K562 (cell line): ENCODE data around the gene MTPN. TPM values are rescaled to one million over a fixed set of nuclear protein-coding genes. Genes with fewer than 3 reads are reported as not detected.

Experiments used
- BRCA1 ChIP-seq, 2 experiments: fragments of 450-650 bp in 1 of 2; sonication (generic) in 1 of 2; formaldehyde crosslinking in 1 of 2; IDR thresholded peaks; 2 replicates each; pipeline versions ENCODE4 v1.5.0 to v1.6.1; 2017 to 2020; ENCODE audit warnings: mild to moderate bottlenecking in 1 of 2, missing genetic modification reagents in 1 of 2
- CBFA2T3 ChIP-seq: fragments of 450-650 bp; IDR thresholded peaks from 2 replicates; pipeline ENCODE4 v1.6.1; 2017
- CEBPB ChIP-seq: fragments of 450-650 bp; IDR thresholded peaks from 2 replicates; pipeline ENCODE4 v1.6.1; 2016; ENCODE audit warnings: missing genetic modification characterization, missing compliant biosample characterization
- CHD4 ChIP-seq: fragments of 200-600 bp; sonication (generic); IDR thresholded peaks from 3 replicates; pipeline ENCODE4 v1.6.1; 2012; ENCODE audit warnings: low read depth, mild to moderate bottlenecking, mixed read lengths, low read length, inconsistent platforms; ENCODE audit not compliant: insufficient read depth, insufficient replicate concordance, poor library complexity, severe bottlenecking
- CSDE1 ChIP-seq, 2 experiments: fragments of 450-650 bp; IDR thresholded peaks; 2 replicates each; pipeline ENCODE4 v1.6.1; 2016; ENCODE audit warnings: mild to moderate bottlenecking in 1 of 2
- ESRRA ChIP-seq: fragments of 450-650 bp; IDR thresholded peaks from 2 replicates; pipeline ENCODE4 v1.6.1; 2014; ENCODE audit warnings: low read depth, mild to moderate bottlenecking, moderate library complexity, borderline replicate concordance
- GATAD2B ChIP-seq: fragments of 450-650 bp; IDR thresholded peaks from 2 replicates; pipeline ENCODE4 v1.6.1; 2017; ENCODE audit warnings: mild to moderate bottlenecking, borderline replicate concordance
- HDAC2 ChIP-seq: fragments of 450-650 bp; IDR thresholded peaks from 2 replicates; pipeline ENCODE4 v1.6.1; 2016; ENCODE audit warnings: mild to moderate bottlenecking
- KDM1A ChIP-seq, 2 experiments: fragments of 450-650 bp; IDR thresholded peaks; 2 replicates each; pipeline ENCODE4 v1.6.1; 2016; ENCODE audit warnings: mild to moderate bottlenecking in 2 of 2
- KDM4B ChIP-seq, 2 experiments: fragments of 450-650 bp in 1 of 2; sonication (generic) in 1 of 2; IDR thresholded peaks; 2 replicates each; pipeline ENCODE4 v1.6.1; 2016 to 2017; ENCODE audit warnings: borderline replicate concordance in 2 of 2, antibody characterized with exemption in 1 of 2, low read depth in 1 of 2, mild to moderate bottlenecking in 1 of 2
- L3MBTL2 ChIP-seq: fragments of 450-650 bp; IDR thresholded peaks from 2 replicates; pipeline ENCODE4 v1.6.1; 2016; ENCODE audit warnings: mild to moderate bottlenecking, moderate library complexity
- MECOM ChIP-seq: fragments of 250-450 bp; sonication (Bioruptor Pico); IDR thresholded peaks from 2 replicates; pipeline ENCODE4 v1.8.0; 2022; ENCODE audit warnings: inconsistent platforms
- NCOR1 ChIP-seq: fragments of 450-650 bp; IDR thresholded peaks from 2 replicates; pipeline ENCODE4 v1.6.1; 2016; ENCODE audit warnings: mild to moderate bottlenecking, moderate library complexity
- SMARCA4 ChIP-seq: fragments of 450-650 bp; IDR thresholded peaks from 2 replicates; pipeline ENCODE4 v1.6.1; 2016
- TAF9B ChIP-seq: fragments of 450-650 bp; IDR thresholded peaks from 2 replicates; pipeline ENCODE4 v1.6.1; 2018; ENCODE audit warnings: mild to moderate bottlenecking; ENCODE audit not compliant: partially characterized antibody
- TCF3 ChIP-seq: sonication (generic); formaldehyde crosslinking; IDR thresholded peaks from 2 replicates; pipeline ENCODE4 v1.4.0; 2020; ENCODE audit warnings: mild to moderate bottlenecking, missing genetic modification reagents
- ZNF175 ChIP-seq: fragments of 200-800 bp; sonication (Bioruptor generic); IDR thresholded peaks from 2 replicates; pipeline ENCODE4 v1.6.1; 2016; ENCODE audit warnings: low read depth, mild to moderate bottlenecking, missing genetic modification characterization, missing compliant biosample characterization
- ZNF586 ChIP-seq: fragments of 450-650 bp; formaldehyde crosslinking; conservative IDR thresholded peaks from 2 replicates; pipeline ENCODE4 v1.4.0; 2020; ENCODE audit warnings: mild to moderate bottlenecking, moderate library complexity
- ZNF589 ChIP-seq: fragments of 200-800 bp; sonication (Bioruptor generic); IDR thresholded peaks from 2 replicates; pipeline ENCODE4 v1.6.1; 2016; ENCODE audit warnings: low read depth, missing genetic modification characterization, missing compliant biosample characterization
- polyA plus RNA-seq, 8 experiments: library from polyadenylated mRNA; depleted of rRNA in 4 of 8; stranded (reverse) in 5 of 8; unstranded in 3 of 8; fragments of >200 nt; fragmentation: Nextera tagmentation in 2 of 8; fragmentation: Illumina TruSeq in 1 of 8; extraction: Ambion mirVana in 2 of 8; extraction: Trizol in 1 of 8; gene quantifications; 2 replicates each; pipeline versions ENCODE4 v1.2.1 to v1.2.3, GENCODE V29; 2011 to 2014; ENCODE audit warnings: inconsistent platforms in 1 of 8, missing spikeins in 1 of 8
- total RNA-seq, 7 experiments: library from RNA; depleted of rRNA in 6 of 7; stranded (reverse); fragments of >200 nt in 6 of 7; fragmentation: Illumina TruSeq in 2 of 7; extraction: Trizol in 2 of 7; gene quantifications; 2 replicates each; pipeline versions ENCODE4 v1.2.1 to v1.2.3, GENCODE V29; 2011 to 2021; ENCODE audit warnings: low replicate concordance in 1 of 7
- TF ChIP-seq, protein P1 (sequence below): fragments of 250-450 bp; sonication (Bioruptor Pico); IDR thresholded peaks from 2 replicates; pipeline ENCODE4 v1.9.0; 2021; ENCODE audit warnings: mild to moderate bottlenecking, inconsistent platforms
- TF ChIP-seq, protein P2 (sequence below): sonication (generic); formaldehyde crosslinking; IDR thresholded peaks from 2 replicates; pipeline ENCODE4 v1.9.0; 2022; ENCODE audit warnings: mild to moderate bottlenecking, missing genetic modification reagents
- TF ChIP-seq, protein P3 (sequence below), 2 experiments: fragments of 450-650 bp in 1 of 2; sonication (generic) in 1 of 2; formaldehyde crosslinking in 1 of 2; IDR thresholded peaks in 1 of 2; conservative IDR thresholded peaks in 1 of 2; 2 replicates each; pipeline versions ENCODE4 v1.6.1 to v1.8.1; 2016 to 2023; ENCODE audit warnings: mild to moderate bottlenecking in 2 of 2, moderate library complexity in 2 of 2, inconsistent platforms in 1 of 2, missing genetic modification reagents in 1 of 2
- TF ChIP-seq, protein P4 (sequence below): fragments of 450-650 bp; IDR thresholded peaks from 2 replicates; pipeline ENCODE4 v1.6.1; 2017; ENCODE audit warnings: mild to moderate bottlenecking, moderate library complexity
- TF ChIP-seq, protein P5 (sequence below): fragments of 450-650 bp; IDR thresholded peaks from 2 replicates; pipeline ENCODE4 v1.6.1; 2016; ENCODE audit warnings: missing biosample characterization, missing genetic modification characterization

The MTPN gene
- total and polyA plus RNA-seq, 9 of the 15 experiments (the other 6 are each of a cell fraction or from before 2014, with no cell fraction given) = 68.5 to 261 (median 156) TPM

DNA sequence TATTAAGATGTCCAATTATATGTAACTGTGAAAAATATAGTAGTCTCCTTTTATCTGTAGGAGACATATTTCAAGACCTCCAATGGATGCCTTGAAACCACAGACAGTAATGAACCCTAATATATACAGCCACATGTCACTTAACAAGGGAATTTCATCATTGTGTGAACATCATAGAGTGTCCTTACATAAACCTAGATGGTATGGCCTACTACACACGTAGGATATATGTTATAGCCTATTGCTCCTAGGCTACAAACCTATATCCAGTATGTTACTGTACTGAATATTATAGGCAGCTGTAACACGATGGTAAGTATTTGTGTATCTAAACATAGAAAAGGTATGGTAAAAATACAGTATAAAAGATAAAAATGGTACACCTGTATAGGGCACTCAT, 32.4 kb downstream of the MTPN start (continued):
- TF ChIP-seq, protein P1, sequence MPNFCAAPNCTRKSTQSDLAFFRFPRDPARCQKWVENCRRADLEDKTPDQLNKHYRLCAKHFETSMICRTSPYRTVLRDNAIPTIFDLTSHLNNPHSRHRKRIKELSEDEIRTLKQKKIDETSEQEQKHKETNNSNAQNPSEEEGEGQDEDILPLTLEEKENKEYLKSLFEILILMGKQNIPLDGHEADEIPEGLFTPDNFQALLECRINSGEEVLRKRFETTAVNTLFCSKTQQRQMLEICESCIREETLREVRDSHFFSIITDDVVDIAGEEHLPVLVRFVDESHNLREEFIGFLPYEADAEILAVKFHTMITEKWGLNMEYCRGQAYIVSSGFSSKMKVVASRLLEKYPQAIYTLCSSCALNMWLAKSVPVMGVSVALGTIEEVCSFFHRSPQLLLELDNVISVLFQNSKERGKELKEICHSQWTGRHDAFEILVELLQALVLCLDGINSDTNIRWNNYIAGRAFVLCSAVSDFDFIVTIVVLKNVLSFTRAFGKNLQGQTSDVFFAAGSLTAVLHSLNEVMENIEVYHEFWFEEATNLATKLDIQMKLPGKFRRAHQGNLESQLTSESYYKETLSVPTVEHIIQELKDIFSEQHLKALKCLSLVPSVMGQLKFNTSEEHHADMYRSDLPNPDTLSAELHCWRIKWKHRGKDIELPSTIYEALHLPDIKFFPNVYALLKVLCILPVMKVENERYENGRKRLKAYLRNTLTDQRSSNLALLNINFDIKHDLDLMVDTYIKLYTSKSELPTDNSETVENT (CRISPR knock-in tag) = no peak
- TF ChIP-seq NCOR1 (peak; percentile 65), HDAC2 (0 out of 2 replicates have a peak, but pooled peaks have one; percentile 8), TAF9B (peak; percentile 10), ESRRA (peak; percentile 54; the same call in 1 of the 2 replicates), CHD4 (no peak), KDM1A (IDR thresholded peaks at IDR 0.05) (0 out of 4 replicates have a peak, but pooled peaks of 1 of the 2 experiments have one; percentile 18), MECOM (peak; percentile 61; the same call in 1 of the 2 replicates), ZNF175 (0 out of 2 replicates have a peak, but pooled peaks have one; percentile 30), GATAD2B (peak; percentile 50; the same call in 1 of the 2 replicates), ZNF589 (CRISPR knock-in tag) (0 out of 2 replicates have a peak, but pooled peaks have one; percentile 30), KDM4B (IDR thresholded peaks at IDR 0.05; ENCODE audit: borderline replicate concordance in 2 of 2, low read depth in 1 of 2) (no peak), CSDE1 (IDR thresholded peaks at IDR 0.05) (peak in 1 of 2 experiments; percentile 33; a peak in 1 of 4 replicates), BRCA1 (IDR thresholded peaks at IDR 0.05) (no peak), BRCA1 (CRISPR knock-in tag; IDR thresholded peaks at IDR 0.05) (no peak), SMARCA4 (peak; percentile 38; the same call in 1 of the 2 replicates), TCF3 (CRISPR knock-in tag) (peak; percentile 54), L3MBTL2 (peak; percentile 40), CEBPB (tag) (peak; percentile 77), ZNF586 (CRISPR knock-in tag) (no peak), CBFA2T3 (peak; percentile 31)
- TF ChIP-seq, protein P2, sequence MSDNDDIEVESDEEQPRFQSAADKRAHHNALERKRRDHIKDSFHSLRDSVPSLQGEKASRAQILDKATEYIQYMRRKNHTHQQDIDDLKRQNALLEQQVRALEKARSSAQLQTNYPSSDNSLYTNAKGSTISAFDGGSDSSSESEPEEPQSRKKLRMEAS (CRISPR knock-in tag) = no peak
- TF ChIP-seq, protein P3, sequence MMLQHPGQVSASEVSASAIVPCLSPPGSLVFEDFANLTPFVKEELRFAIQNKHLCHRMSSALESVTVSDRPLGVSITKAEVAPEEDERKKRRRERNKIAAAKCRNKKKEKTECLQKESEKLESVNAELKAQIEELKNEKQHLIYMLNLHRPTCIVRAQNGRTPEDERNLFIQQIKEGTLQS (IDR thresholded peaks at IDR 0.05) = peak; percentile 89
- TF ChIP-seq, protein P3 (CRISPR knock-in tag; conservative IDR thresholded peaks at IDR 0.05) = no peak
- TF ChIP-seq, protein P4, sequence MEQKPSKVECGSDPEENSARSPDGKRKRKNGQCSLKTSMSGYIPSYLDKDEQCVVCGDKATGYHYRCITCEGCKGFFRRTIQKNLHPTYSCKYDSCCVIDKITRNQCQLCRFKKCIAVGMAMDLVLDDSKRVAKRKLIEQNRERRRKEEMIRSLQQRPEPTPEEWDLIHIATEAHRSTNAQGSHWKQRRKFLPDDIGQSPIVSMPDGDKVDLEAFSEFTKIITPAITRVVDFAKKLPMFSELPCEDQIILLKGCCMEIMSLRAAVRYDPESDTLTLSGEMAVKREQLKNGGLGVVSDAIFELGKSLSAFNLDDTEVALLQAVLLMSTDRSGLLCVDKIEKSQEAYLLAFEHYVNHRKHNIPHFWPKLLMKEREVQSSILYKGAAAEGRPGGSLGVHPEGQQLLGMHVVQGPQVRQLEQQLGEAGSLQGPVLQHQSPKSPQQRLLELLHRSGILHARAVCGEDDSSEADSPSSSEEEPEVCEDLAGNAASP = peak; percentile 84
- TF ChIP-seq, protein P5, sequence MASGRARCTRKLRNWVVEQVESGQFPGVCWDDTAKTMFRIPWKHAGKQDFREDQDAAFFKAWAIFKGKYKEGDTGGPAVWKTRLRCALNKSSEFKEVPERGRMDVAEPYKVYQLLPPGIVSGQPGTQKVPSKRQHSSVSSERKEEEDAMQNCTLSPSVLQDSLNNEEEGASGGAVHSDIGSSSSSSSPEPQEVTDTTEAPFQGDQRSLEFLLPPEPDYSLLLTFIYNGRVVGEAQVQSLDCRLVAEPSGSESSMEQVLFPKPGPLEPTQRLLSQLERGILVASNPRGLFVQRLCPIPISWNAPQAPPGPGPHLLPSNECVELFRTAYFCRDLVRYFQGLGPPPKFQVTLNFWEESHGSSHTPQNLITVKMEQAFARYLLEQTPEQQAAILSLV (tag) = 0 out of 2 replicates have a peak, but pooled peaks have one; percentile 26
